Neuron (in vitro differentiated cells): Measurements from ENCODE around the gene GTF2A1.

Experiments used
- H2AFZ ChIP-seq: one replicate; pipeline ENCODE4 v1.6.1; 2013; ENCODE audit warnings: low read depth, mild to moderate bottlenecking, inconsistent platforms, low read length, moderate library complexity
- H3K27me3 ChIP-seq: one replicate; pipeline ENCODE4 v1.6.1; 2013; ENCODE audit warnings: low read length; ENCODE audit not compliant: insufficient read depth
- H3K36me3 ChIP-seq: one replicate; pipeline ENCODE4 v1.6.1; 2013; ENCODE audit warnings: low read length; ENCODE audit not compliant: insufficient read depth
- H3K4me1 ChIP-seq: one replicate; pipeline ENCODE4 v1.6.1; 2013; ENCODE audit warnings: low read length; ENCODE audit not compliant: insufficient read depth
- H3K4me3 ChIP-seq: 2 replicates; pipeline ENCODE4 v1.5.1; 2013; ENCODE audit warnings: mild to moderate bottlenecking, low read length, moderate library complexity
- H3K9me3 ChIP-seq: one replicate; pipeline ENCODE4 v1.6.1; 2013; ENCODE audit warnings: low read length

GTF2A1 gene

GRCh38 chr14:81192594-81192993 is 28.2 kb downstream of the GTF2A1 start:
- Histone ChIP-seq H2AFZ (no peak overlapping the region), H3K36me3 (peaks cover 78% of the 10 kb centered on the region), H3K9me3 (no peaks in the 10 kb centered on the region), H3K27me3 (no peaks in the 10 kb centered on the region), H3K4me3 (no peak overlapping the region), H3K4me1 (no peaks in the 10 kb centered on the region)

- Histone ChIP-seq H3K36me3 (peaks cover 70% of the 10 kb centered on the region), H3K9me3 (no peaks in the 10 kb centered on the region), H3K4me3 (no peak overlapping the region), H3K4me1 (no peaks in the 10 kb centered on the region), H2AFZ (no peak overlapping the region), H3K27me3 (no peaks in the 10 kb centered on the region)
These were observed 32.8 kb downstream of the GTF2A1 start for GRCh38 chr14:81187832-81188522.

- Histone ChIP-seq H3K36me3 (peaks cover 43% of the 10 kb centered on the region), H2AFZ (no peak overlapping the region), H3K4me3 (no peak overlapping the region), H3K9me3 (no peaks in the 10 kb centered on the region), H3K4me1 (peaks cover 7% of the 10 kb centered on the region), H3K27me3 (no peaks in the 10 kb centered on the region)
These were observed 41.1 kb downstream of the GTF2A1 start for GRCh38 chr14:81179631-81180030.

DNA sequence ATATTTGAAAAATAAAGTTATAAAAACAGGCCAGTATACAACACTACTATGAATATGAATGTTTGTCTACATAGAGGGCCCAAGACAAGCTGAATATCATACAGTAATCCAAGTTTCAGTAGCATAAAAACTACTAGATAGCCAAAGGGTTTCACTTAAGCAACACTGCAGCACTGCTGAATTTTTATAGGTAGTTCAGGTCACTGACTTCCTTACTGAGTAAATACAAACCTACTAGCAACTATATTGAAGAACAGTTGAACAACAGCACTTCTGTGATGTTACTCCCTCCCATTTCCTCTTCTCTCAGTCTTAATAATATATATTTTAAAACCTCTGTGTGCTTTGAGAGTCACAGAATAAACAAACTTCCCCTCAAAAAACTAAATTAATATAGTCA is 42.7 kb downstream of the GTF2A1 start:
- Histone ChIP-seq H3K27me3 (no peaks in the 10 kb centered on the region), H2AFZ (no peak overlapping the region), H3K4me1 (peaks cover 7% of the 10 kb centered on the region), H3K36me3 (peaks cover 30% of the 10 kb centered on the region), H3K4me3 (no peak overlapping the region), H3K9me3 (no peaks in the 10 kb centered on the region)

GRCh38 chr14:81177225-81177624 is 43.5 kb downstream of the GTF2A1 start:
- Histone ChIP-seq H2AFZ (no peak overlapping the region), H3K4me1 (peaks cover 7% of the 10 kb centered on the region), H3K36me3 (peaks cover 23% of the 10 kb centered on the region), H3K4me3 (no peak overlapping the region), H3K9me3 (no peaks in the 10 kb centered on the region), H3K27me3 (no peaks in the 10 kb centered on the region)

DNA sequence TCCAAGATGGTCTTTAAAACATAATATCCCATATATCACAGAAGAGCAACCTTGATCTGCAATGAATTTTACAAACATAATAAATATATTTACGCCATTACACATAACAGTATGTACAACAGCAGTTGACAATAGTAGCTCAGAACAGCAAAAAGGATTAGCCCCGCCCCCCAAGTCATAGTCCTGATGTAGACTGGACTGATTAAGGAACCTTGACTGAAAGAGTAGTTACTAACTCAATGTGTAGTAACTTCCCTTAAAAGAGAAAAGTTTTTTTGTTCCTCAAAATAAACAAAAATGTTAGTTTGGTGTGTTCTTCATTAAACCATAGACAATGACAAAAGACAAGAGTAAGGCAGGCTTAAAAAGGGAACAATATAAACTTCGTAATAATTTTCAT is 44.5 kb downstream of the GTF2A1 start:
- Histone ChIP-seq H3K4me3 (no peak overlapping the region), H3K4me1 (peaks cover 7% of the 10 kb centered on the region), H3K36me3 (peaks cover 18% of the 10 kb centered on the region), H3K27me3 (no peaks in the 10 kb centered on the region), H3K9me3 (no peaks in the 10 kb centered on the region), H2AFZ (no peak overlapping the region)

DNA sequence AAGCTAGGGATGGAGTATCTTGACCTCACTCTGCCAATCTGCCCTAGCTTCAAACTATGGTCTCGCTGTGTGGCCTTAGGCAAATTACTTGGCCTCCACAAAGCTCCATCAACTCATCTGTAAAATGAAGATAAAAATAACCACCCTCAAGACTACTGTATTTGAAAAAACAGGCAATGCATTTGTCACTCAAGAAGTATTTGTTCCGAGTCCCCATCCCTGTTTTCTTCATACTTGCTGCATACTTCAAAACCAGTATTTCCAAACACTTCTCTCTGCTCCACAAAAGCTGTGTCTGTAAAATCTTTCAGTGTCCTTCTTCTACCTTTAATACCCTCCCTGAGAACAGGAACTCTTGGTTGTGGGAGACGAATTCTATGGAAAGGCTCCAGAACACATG is 47.9 kb downstream of the GTF2A1 start:
- Histone ChIP-seq H3K36me3 (no peaks in the 10 kb centered on the region), H3K27me3 (no peaks in the 10 kb centered on the region), H3K4me3 (no peak overlapping the region), H3K9me3 (no peaks in the 10 kb centered on the region), H3K4me1 (peaks cover 4% of the 10 kb centered on the region), H2AFZ (no peak overlapping the region)

DNA sequence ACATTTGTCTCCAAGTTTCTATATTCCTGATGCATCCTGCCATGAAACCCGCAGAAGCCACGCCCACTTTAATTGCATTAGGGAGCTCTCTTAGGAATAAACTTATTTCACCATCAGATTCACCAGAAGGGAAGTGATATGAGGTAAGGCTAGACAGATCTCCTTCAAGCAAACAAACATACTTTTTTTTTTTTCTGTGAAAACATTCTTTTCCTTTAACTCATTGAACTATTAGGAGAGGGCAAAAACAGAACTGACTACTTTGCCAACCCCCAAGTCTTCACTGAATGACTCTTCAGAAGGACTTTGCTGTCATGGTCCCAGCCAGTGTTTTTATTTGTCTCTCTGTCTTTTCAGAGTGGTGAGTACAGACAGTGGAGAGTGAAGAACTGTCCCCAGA is 48.4 kb downstream of the GTF2A1 start:
- Histone ChIP-seq H3K4me1 (peaks cover 4% of the 10 kb centered on the region), H3K27me3 (no peaks in the 10 kb centered on the region), H3K36me3 (no peaks in the 10 kb centered on the region), H2AFZ (no peak overlapping the region), H3K4me3 (no peak overlapping the region), H3K9me3 (no peaks in the 10 kb centered on the region)

DNA sequence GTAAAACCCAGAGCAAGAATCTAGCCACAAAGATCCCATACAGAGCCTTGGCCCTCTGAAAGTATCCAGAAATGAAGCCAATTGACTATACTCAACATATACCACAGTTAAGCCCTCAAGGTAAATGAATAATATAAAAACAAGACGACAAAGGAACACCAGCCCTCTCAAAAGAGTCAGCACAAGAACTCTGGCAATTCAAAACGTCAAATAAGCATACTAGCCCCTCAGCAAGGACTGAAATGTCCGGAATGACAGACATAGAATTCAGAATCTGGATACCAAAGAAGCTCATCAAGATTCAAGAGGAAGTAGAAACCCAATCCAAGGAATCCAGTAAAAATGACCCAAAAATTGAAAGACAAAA is 49.9 kb downstream of the GTF2A1 start:
- Histone ChIP-seq H3K4me3 (peak overlapping the region; percentile 61), H2AFZ (no peak overlapping the region), H3K9me3 (no peaks in the 10 kb centered on the region), H3K4me1 (peaks cover 4% of the 10 kb centered on the region), H3K27me3 (no peaks in the 10 kb centered on the region), H3K36me3 (no peaks in the 10 kb centered on the region)

- H3K36me3 ChIP-seq = no peaks in the 10 kb centered on the region
- peaks cover 4% of the 10 kb centered on the region for H3K4me1 ChIP-seq
- peak overlapping the region; percentile 61 for H3K4me3 ChIP-seq
- no peaks in the 10 kb centered on the region for H3K27me3 ChIP-seq
- H3K9me3 ChIP-seq = no peaks in the 10 kb centered on the region
- peak overlapping the region; percentile 60 for H2AFZ ChIP-seq
These were observed 50.5 kb downstream of the GTF2A1 start for GRCh38 chr14:81170104-81170828.

GRCh38 chr14:81169711-81170103 is 51.1 kb downstream of the GTF2A1 start:
- Histone ChIP-seq H3K4me3 (peak overlapping the region; percentile 61), H3K36me3 (no peaks in the 10 kb centered on the region), H3K27me3 (no peaks in the 10 kb centered on the region), H2AFZ (peak overlapping the region; percentile 60), H3K4me1 (peaks cover 4% of the 10 kb centered on the region), H3K9me3 (no peaks in the 10 kb centered on the region)

- Histone ChIP-seq H3K36me3 (no peaks in the 10 kb centered on the region), H3K9me3 (no peaks in the 10 kb centered on the region), H3K27me3 (no peaks in the 10 kb centered on the region), H2AFZ (no peak overlapping the region), H3K4me3 (peak overlapping the region; percentile 61), H3K4me1 (peaks cover 4% of the 10 kb centered on the region)
These were observed 51.5 kb downstream of the GTF2A1 start for GRCh38 chr14:81169267-81169666.

DNA sequence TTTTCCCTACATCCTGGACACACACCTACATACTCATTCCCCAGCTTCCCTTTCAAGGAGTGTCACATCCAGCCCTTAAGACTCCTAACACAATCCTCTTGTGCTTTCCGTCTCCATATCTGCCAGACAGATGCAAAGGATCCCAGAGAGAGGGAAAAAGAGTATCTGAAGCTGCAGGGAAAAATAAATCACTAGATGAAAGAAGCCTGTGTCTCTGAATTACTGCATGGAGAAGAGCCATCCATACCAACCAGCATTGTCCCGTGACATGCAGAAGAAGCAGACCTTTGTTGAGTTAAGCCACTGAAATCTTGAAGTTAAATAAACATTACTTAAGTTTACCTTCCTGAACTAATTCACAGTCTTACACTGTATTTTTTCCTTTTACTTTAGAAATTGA is 54.6 kb downstream of the GTF2A1 start:
- Histone ChIP-seq H2AFZ (no peak overlapping the region), H3K4me1 (peaks cover 4% of the 10 kb centered on the region), H3K4me3 (no peak overlapping the region), H3K36me3 (no peaks in the 10 kb centered on the region), H3K27me3 (no peaks in the 10 kb centered on the region), H3K9me3 (no peaks in the 10 kb centered on the region)
